HG02870 (cell line): ENCODE measurements around the gene SPATS2L.

ENCODE experiments used
- ATAC-seq: cut with Tn5 transposase; IDR thresholded peaks from one replicate; pipeline ENCODE4 v1.9.1; 2021; ENCODE audit warnings: mild to moderate bottlenecking, moderate library complexity; ENCODE audit not compliant: unreplicated experiment

Gene SPATS2L

GRCh38 chr2:200348897-200349563, 42.5 kb downstream of the SPATS2L start:
- no peak for ATAC-seq

GRCh38 chr2:200349868-200350267, 43.4 kb downstream of the SPATS2L start:
- no peak for ATAC-seq

- ATAC-seq: no peak
Observed at GRCh38 chr2:200350850-200351285, 44.4 kb downstream of the SPATS2L start.

- ATAC-seq: no peak
Observed at GRCh38 chr2:200351815-200352214, 45.3 kb downstream of the SPATS2L start.

- no peak for ATAC-seq
Observed at GRCh38 chr2:200352636-200353035, 46.1 kb downstream of the SPATS2L start.

- no peak for ATAC-seq
Observed at GRCh38 chr2:200353120-200353519, 46.6 kb downstream of the SPATS2L start.

- ATAC-seq: no peak
Observed at GRCh38 chr2:200353874-200354273, 47.4 kb downstream of the SPATS2L start.

- ATAC-seq: no peak
Observed at GRCh38 chr2:200354833-200355751, 48.6 kb downstream of the SPATS2L start.

GRCh38 chr2:200356321-200356720, 49.8 kb downstream of the SPATS2L start:
- ATAC-seq: no peak

GRCh38 chr2:200356857-200357384, 50.4 kb downstream of the SPATS2L start:
- no peak for ATAC-seq

- ATAC-seq: no peak
Observed at GRCh38 chr2:200357845-200358244, 51.4 kb downstream of the SPATS2L start.

GRCh38 chr2:200359552-200359951, 53.1 kb downstream of the SPATS2L start:
- no peak for ATAC-seq

- ATAC-seq: no peak
Observed at GRCh38 chr2:200360364-200360763, 53.9 kb downstream of the SPATS2L start.

- no peak for ATAC-seq
Observed at GRCh38 chr2:200362202-200362917, 55.9 kb downstream of the SPATS2L start.

- ATAC-seq: no peak
Observed at GRCh38 chr2:200363279-200363678, 56.8 kb downstream of the SPATS2L start.

- ATAC-seq: no peak
Observed at GRCh38 chr2:200364142-200364541, 57.6 kb downstream of the SPATS2L start.

- no peak for ATAC-seq
Observed at GRCh38 chr2:200364620-200365019, 58.1 kb downstream of the SPATS2L start.

- no peak for ATAC-seq
Observed at GRCh38 chr2:200365209-200365608, 58.7 kb downstream of the SPATS2L start.

GRCh38 chr2:200367155-200367554, 60.7 kb downstream of the SPATS2L start:
- ATAC-seq: no peak

- no peak for ATAC-seq
Observed at GRCh38 chr2:200369886-200370285, 63.4 kb downstream of the SPATS2L start.

- ATAC-seq: peak; percentile 37
Observed at GRCh38 chr2:200373231-200373630, 66.7 kb downstream of the SPATS2L start.
